NCI-H2196 (cell line): Measurements from ENCODE around the gene E2F8.

ENCODE experiments used
- DNase-seq: peaks from one replicate; lab custom pipeline; 2025; ENCODE audit not compliant: unreplicated experiment; lab: John Stamatoyannopoulos, UW

The E2F8 gene

DNA sequence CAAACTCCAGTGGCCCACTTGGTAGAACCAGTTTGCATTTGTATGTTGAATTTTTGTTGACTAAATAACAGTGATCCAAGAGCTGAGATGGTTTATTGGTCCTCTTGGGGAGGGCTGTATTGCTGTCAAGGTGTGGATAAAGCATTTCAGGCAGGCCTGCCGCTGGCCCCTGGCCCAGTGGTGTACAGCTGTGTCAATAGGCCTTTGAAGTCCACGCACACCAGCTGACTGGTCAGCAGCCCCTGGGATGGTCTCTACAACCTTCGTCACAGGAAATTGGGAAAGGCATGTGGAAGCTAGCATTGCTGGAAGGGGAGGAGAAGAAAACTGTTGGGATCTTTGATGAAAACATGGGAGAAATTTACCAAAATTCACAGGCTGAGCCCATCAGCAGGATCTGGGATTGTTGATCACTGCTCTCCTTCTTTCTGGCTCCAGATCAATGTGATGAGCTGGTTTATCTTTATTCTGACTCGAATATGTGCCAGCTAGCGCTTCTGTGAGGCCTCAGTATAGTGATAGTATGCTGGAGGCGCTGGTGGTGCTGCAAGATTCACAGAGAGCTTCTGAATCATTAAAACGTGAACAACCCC lies 12.5 kb upstream of the E2F8 start:
- DNase-seq, result peak; percentile 83

GRCh38 chr11:19252394-19253152 lies 11.8 kb upstream of the E2F8 start:
- DNase-seq, result no peak

GRCh38 chr11:19251577-19251976 lies 10.8 kb upstream of the E2F8 start:
- DNase-seq, result no peak

DNA sequence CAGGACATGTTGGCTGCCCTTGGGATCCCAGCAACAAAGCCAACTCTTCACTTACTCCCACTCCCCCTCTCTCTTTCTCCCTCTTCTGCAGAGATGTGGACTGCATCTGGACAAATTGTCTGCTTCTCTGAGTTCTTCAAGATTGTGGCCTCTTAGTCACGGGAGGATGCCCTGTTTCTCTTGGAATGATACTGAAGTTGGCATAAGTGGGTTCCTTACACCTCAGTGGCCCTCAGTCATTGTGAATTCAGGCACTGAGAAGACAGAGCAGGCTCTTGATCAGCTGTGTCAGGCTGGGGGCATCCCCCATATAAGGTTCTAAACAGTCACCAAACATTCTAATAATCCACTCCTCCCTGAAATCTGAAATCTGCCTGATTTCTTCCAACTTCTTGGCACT lies 6.1 kb upstream of the E2F8 start:
- no peak for DNase-seq

DNA sequence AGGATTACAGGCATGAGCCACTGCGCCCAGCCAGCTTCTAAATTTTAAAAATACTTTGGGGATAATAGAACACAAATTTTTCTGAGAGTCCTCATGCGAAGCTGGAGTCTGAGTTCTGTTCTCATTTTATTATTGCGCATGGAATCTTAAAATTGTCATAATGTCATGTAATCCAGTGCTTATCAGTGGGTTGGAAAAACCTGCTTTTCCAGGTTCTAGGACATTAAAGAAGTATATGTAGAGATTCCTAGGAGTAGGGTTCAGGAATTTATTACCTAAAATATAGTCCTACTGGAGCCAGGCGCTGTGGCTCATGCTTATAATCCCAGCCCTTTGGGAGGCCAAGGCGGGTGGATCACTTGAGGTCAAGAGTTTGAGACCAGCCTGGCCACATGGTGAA lies 4.6 kb upstream of the E2F8 start:
- DNase-seq, result no peak

DNA sequence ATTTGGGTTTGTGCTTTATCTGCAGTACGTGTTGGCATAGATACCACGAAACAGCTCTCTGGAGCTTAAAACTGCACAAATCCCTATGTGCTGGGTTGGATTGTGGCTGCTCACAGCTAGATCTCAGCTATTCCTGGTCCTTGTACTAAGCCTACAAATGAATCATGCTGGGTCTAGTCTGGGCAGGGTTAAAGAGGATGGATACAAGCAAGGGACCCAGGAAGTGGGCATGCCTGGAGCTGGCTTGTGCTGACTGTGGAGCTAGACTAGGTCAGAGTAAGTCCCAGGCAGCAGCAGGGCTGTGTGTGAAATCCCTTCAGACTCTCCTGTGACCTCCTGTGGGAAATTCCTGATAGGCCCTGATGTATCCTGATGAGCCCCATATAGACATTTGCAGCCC lies 3.9 kb upstream of the E2F8 start:
- no peak for DNase-seq

GRCh38 chr11:19244084-19244483 lies 3.3 kb upstream of the E2F8 start:
- no peak for DNase-seq

- no peak for DNase-seq
Measured at GRCh38 chr11:19243613-19244012, 2.9 kb upstream of the E2F8 start.

DNA sequence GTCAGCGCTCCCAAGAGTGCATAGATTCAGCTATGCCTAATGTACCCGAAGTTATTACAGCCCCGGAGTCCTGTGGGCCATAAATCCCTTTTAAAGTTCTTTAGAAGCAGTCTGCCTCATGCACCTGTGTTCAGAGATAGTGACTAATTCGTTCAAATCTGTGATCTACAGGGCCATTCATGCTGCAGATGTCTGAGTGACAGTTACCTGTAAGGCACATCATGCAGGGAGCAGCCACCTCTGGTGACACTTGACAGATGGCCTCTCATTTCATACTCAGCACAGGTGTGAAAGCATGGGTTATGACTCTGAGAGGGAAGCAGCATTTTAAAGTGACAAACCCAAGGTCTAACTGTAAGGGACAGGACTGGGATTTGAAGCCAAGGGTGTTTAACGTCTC lies 2.4 kb upstream of the E2F8 start:
- no peak for DNase-seq

- no peak for DNase-seq
Measured at GRCh38 chr11:19242179-19242932, 1.6 kb upstream of the E2F8 start.

DNA sequence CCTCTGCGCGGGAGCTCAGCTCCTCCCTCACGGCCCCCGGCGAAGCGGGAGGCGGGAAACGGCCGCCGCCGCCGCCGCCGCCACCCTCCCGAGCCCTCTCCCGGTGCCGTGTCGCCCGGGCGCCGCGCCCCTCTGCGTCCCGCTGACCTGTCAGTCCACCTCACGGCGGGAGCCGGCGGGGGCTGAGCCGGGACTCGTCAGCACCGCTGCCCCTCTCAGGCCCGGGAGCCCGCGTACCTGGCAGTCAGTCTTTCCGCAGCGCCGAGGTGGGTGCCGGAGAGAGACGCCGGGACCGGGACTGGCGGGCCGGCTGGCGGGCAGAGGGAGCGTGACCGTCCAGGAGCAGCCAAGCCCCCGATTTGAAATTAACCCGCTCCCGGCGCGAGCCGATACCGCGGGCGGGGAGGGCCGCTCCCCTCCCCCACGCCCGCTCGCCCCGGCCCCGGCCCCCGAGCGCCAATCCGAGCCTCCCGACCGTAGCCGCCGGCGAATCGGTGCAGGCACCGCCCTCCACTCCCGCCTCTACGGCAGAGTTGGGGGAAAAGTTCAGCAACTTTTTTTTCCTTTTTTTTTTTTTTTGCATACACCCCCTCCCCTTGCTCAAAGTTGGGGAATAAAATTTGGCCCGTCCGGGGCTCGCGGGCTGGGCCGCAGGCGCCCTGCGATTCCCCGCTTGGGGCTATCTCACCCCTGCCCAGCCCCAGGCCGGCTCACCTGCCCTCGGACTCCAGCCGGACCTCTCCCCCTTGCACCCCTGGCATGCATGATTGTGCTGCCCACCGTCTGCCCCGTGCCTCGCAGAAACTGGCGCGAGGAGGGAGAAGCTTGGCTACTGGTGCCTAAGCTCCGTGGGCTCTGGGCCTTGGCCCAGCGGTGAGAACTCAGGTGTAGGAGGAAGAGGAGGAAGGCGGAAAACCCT lies 774 bp upstream of the E2F8 start:
- DNase-seq, result peak; percentile 26

GRCh38 chr11:19239039-19239438 lies 1.7 kb downstream of the E2F8 start:
- no peak for DNase-seq

GRCh38 chr11:19237813-19238212 lies 2.9 kb downstream of the E2F8 start:
- DNase-seq, result peak; percentile 31

DNA sequence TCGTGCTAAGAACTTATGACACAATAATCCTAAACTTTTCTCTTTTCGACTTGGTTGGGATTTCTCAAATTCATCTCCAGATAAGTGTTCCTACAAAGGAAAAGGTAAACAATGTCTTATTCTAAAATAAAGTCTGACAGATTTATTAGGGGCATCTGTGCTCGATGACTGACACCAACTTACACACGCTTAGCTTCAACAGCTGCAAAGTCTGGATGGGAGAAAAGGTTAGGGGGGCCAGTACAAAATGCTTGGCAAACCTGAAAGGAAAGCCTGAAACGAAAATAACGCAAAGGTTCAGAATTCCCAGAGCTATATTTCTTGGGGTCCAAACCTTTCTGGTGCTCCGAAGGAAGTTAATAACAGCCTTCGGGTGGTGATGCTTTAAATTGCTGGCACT lies 3.4 kb downstream of the E2F8 start:
- no peak for DNase-seq

DNA sequence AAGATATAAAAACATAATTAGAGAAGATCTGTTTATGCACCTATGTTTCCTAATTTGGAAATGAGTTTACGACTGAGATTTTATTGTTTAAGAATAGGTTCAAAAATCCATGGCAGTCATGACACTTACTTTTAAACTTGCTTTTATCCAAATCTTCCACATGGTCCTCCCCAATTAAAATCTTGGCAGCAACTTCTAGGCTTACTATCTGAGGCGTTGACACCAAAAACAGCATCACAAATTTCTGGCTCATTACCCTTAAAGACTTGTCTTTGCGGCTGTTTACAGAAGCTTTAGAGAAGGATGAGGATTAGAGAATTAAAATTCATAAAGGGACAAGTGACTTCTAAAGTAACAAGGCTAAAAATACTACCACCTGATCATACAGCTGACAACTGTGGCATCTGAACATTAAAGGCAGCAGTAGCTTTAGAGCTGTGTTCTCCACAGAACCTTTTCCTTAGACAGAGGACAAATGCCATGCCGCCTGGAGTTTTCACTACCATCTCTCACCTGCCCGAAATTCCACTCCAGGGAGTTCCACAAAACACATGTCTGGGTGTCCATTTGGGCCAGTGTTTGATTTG lies 6.4 kb downstream of the E2F8 start:
- DNase-seq, result no peak

GRCh38 chr11:19232910-19233503 lies 7.7 kb downstream of the E2F8 start:
- DNase-seq, result no peak

DNA sequence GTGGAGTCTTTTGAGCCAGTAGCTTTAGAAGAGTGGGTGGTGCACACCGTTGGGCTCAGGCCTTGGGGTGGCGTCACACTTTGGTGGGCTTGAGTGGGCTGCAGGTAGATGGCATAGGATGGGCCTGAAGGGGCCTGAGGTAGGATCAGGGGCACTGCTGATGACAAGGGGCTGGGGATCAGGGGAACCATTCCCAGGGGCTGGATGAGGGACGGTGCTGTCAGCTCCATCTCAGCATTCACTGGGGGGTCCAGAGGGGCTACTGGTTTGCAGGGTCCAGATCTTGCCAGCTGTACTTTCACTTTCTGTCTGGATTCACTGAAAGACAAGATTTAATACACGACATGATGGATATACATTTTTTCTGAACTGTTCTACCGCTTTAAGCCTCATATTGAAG lies 11.1 kb downstream of the E2F8 start:
- no peak for DNase-seq

GRCh38 chr11:19228968-19229367 lies 11.8 kb downstream of the E2F8 start:
- DNase-seq, result no peak

GRCh38 chr11:19226378-19227195 lies 14.2 kb downstream of the E2F8 start:
- DNase-seq, result no peak

- no peak for DNase-seq
Measured at GRCh38 chr11:19225581-19225980, 15.2 kb downstream of the E2F8 start.
